HepG2 (cell line): Measurements from ENCODE around the gene MAGEA10. TPM values are rescaled to one million over a fixed set of nuclear protein-coding genes. Genes with fewer than 3 reads are reported as not detected.

ENCODE experiments used
- ATAC-seq: fragments of 200-7000 bp; cut with Tn5 transposase; 3 replicates; pipeline ENCODE4 v1.9.1; 2020; ENCODE audit warnings: mild to moderate bottlenecking, moderate library complexity
- BruUV-seq: library from RNA; stranded (reverse); fragments of 400-500 nt; replicated peaks from 2 replicates; lab custom pipeline; 2021; lab: Mats Ljungman, UMichigan
- CTCF ChIA-PET: fragments of 300-600 bp; formaldehyde crosslinking; extraction: SDS; loops from one replicate; lab custom pipeline; 2021; ENCODE audit warnings: low total read pairs, inconsistent platforms, low intra/inter-chr PET ratio; lab: Yijun Ruan, JAX
- POLR2A ChIA-PET: fragments of 350-600 bp; sonication (Branson Sonifier 250); formaldehyde crosslinking; loops from one replicate; lab custom pipeline; 2020; ENCODE audit warnings: antibody characterized with exemption, inconsistent platforms; lab: Yijun Ruan, JAX
- DNase-seq: peaks from one replicate; pipeline ENCODE4 v3.0.0-alpha.2; 2015; ENCODE audit warnings: low spot score
- FAIRE-seq: peaks from 3 replicates; lab custom pipeline; 2011; peaks lifted over from hg19 to GRCh38; lab: Jason Lieb, UNC
- H2AFZ ChIP-seq: one replicate; pipeline ENCODE4 v1.6.1; 2011; ENCODE audit warnings: low read length, inconsistent platforms
- H3K27ac ChIP-seq: fragments of 300-600 bp; 3 replicates; pipeline ENCODE4 v1.8.0; 2011; ENCODE audit warnings: mixed run types, mild to moderate bottlenecking, mixed read lengths, low read length, inconsistent platforms; ENCODE audit not compliant: insufficient read depth; ENCODE audit errors: extremely low read length
- H3K27me3 ChIP-seq, 2 experiments: fragments of 200-600 bp in 1 of 2; 2 replicates in 1 of 2; 3 replicates in 1 of 2; pipeline versions ENCODE4 v1.6.0 to v1.8.0; 2011; ENCODE audit warnings: low read length in 2 of 2, mild to moderate bottlenecking in 2 of 2, moderate library complexity in 2 of 2, inconsistent platforms in 1 of 2; ENCODE audit not compliant: insufficient read depth in 2 of 2, control insufficient read depth in 1 of 2
- H3K36me3 ChIP-seq, 2 experiments: fragments of 200-600 bp in 1 of 2; replicated peaks in 1 of 2; 2 replicates in 1 of 2; 3 replicates in 1 of 2; pipeline versions ENCODE4 v1.5.1 to v1.8.0; 2011; ENCODE audit warnings: low read length in 2 of 2, inconsistent platforms in 1 of 2; ENCODE audit not compliant: insufficient read depth in 2 of 2, control insufficient read depth in 1 of 2
- H3K4me1 ChIP-seq: 2 replicates; pipeline ENCODE4 v1.5.1; 2012; ENCODE audit warnings: low read length, inconsistent platforms; ENCODE audit not compliant: insufficient read depth
- H3K4me2 ChIP-seq: 2 replicates; pipeline ENCODE4 v1.6.0; 2011; ENCODE audit warnings: low read depth, low read length, inconsistent platforms
- H3K4me3 ChIP-seq, 3 experiments: fragments of 200-600 bp in 1 of 3; sonication (generic), shearing (Covaris generic) in 1 of 3; replicated peaks in 1 of 3; 2 replicates each; pipeline ENCODE4 v1.5.1; 2011 to 2016; ENCODE audit warnings: low read length in 3 of 3, inconsistent platforms in 2 of 3, low read depth in 2 of 3, mild to moderate bottlenecking in 2 of 3, control low read depth in 1 of 3, mixed read lengths in 1 of 3; ENCODE audit not compliant: insufficient read depth in 1 of 3
- H3K79me2 ChIP-seq: one replicate; pipeline ENCODE4 v1.6.1; 2011; ENCODE audit warnings: low read length, inconsistent platforms; ENCODE audit not compliant: insufficient read depth
- H3K9ac ChIP-seq: 2 replicates; pipeline ENCODE4 v1.6.0; 2011; ENCODE audit warnings: mild to moderate bottlenecking, low read depth, low read length, inconsistent platforms; ENCODE audit not compliant: insufficient read depth
- H3K9me3 ChIP-seq: 2 replicates; pipeline ENCODE4 v1.5.1; 2012; ENCODE audit warnings: mild to moderate bottlenecking, low read length
- H4K20me1 ChIP-seq: 2 replicates; pipeline ENCODE4 v1.6.0; 2011; ENCODE audit warnings: inconsistent platforms, mild to moderate bottlenecking, low read length, moderate library complexity; ENCODE audit not compliant: insufficient read depth
- PHB2 ChIP-seq: fragments of 450-650 bp; IDR thresholded peaks from 2 replicates; pipeline ENCODE4 v1.6.1; 2018; ENCODE audit not compliant: partially characterized antibody
- PREB ChIP-seq: sonication (generic); formaldehyde crosslinking; IDR thresholded peaks from 2 replicates; pipeline ENCODE4 v1.4.0; 2020; ENCODE audit warnings: missing genetic modification reagents
- ZNF121 ChIP-seq: sonication (generic); formaldehyde crosslinking; IDR thresholded peaks from 2 replicates; pipeline ENCODE4 v1.5.0; 2020; ENCODE audit warnings: mild to moderate bottlenecking, missing genetic modification reagents
- ZNF407 ChIP-seq: sonication (generic); formaldehyde crosslinking; IDR thresholded peaks from one replicate; pipeline ENCODE4 v1.5.1; 2020; ENCODE audit warnings: mild to moderate bottlenecking, missing genetic modification reagents; ENCODE audit errors: not compliant biosample characterization
- ZNF496 ChIP-seq: sonication (generic); formaldehyde crosslinking; IDR thresholded peaks from 2 replicates; pipeline ENCODE4 v1.8.1; 2023; ENCODE audit warnings: mild to moderate bottlenecking, moderate library complexity, missing genetic modification reagents; ENCODE audit not compliant: insufficient replicate concordance
- ZNF570 ChIP-seq: sonication (generic); formaldehyde crosslinking; IDR thresholded peaks from 2 replicates; pipeline ENCODE4 v1.4.0; 2020; ENCODE audit warnings: mild to moderate bottlenecking, missing genetic modification reagents, borderline replicate concordance
- ZNF646 ChIP-seq: sonication (generic); formaldehyde crosslinking; IDR thresholded peaks from 2 replicates; pipeline ENCODE4 v1.9.0; 2021; ENCODE audit warnings: mild to moderate bottlenecking, missing genetic modification reagents
- WGBS: methylation state at CpG from one replicate; pipeline ENCODE4 v1.1.6; 2017; ENCODE audit warnings: low lambda C conversion rate; 5-methylcytosine and 5-hydroxymethylcytosine counted together
- in situ Hi-C: cut with HindIII; loops from 2 replicates; pipeline ENCODE4 v1.10.0; 2017; ENCODE audit warnings: low pct_unique_long_range_greater_than_20kb; ENCODE audit not compliant: extremely low pct_ligation_motif_present
- intact Hi-C: fragments of 100-400 bp; cut with micrococcal nuclease; formaldehyde crosslinking; loops from one replicate; pipeline ENCODE4 v1.10.0; 2022; ENCODE audit not compliant: unreplicated experiment
- polyA plus RNA-seq, 8 experiments: library from polyadenylated mRNA; depleted of rRNA in 3 of 8; stranded (reverse) in 7 of 8; unstranded in 1 of 8; fragments of >200 nt; fragmentation: Illumina TruSeq in 4 of 8; extraction: Trizol in 4 of 8; gene quantifications; 2 replicates each; pipeline versions ENCODE4 v1.2.1 to v1.2.3, GENCODE V29; 2011 to 2016; ENCODE audit warnings: low read depth in 4 of 8, missing spikeins in 1 of 8, mixed read lengths in 1 of 8; ENCODE audit not compliant: insufficient read depth in 1 of 8
- total RNA-seq, 5 experiments: library from RNA; depleted of rRNA; stranded (reverse); fragments of >200 nt; fragmentation: Illumina TruSeq; extraction: Trizol; gene quantifications; 2 replicates each; pipeline ENCODE4 v1.2.3, GENCODE V29; 2016; ENCODE audit warnings: low read depth in 1 of 5

Gene MAGEA10
- total and polyA plus RNA-seq, 2 of the 13 experiments (the other 11 are each of a cell fraction or from before 2014, with no cell fraction given), result not detected

GRCh38 chrX:152136312-152136711, 2.1 kb downstream of the MAGEA10 start:
- in situ Hi-C loops, result no loop called here
- Histone ChIP-seq H3K27ac (no peak overlapping the region), H3K4me3 (no peak overlapping the region), H3K79me2 (no peaks in the 10 kb centered on the region), H3K36me3 (no peaks in the 10 kb centered on the region), H3K9me3 (no peaks in the 10 kb centered on the region), H3K9ac (no peak overlapping the region), H3K4me2 (no peak overlapping the region), H3K4me1 (no peaks in the 10 kb centered on the region), H3K27me3 (no peaks in the 10 kb centered on the region), H2AFZ (no peak overlapping the region), H4K20me1 (no peaks in the 10 kb centered on the region)
- intact Hi-C loops, result no loop called here
- no peak for ATAC-seq
- ChIA-PET CTCF (no interaction called here), POLR2A (no interaction called here)
- no peak for DNase-seq
- FAIRE-seq, result no peak
- no CpG with 5 or more reads among the region's 4 CpGs for WGBS
- BruUV-seq, result no TSS peak
- TF ChIP-seq ZNF570 (CRISPR knock-in tag) (no peak), ZNF121 (CRISPR knock-in tag) (no peak), PHB2 (no peak), ZNF407 (CRISPR knock-in tag) (no peak), ZNF646 (CRISPR knock-in tag) (no peak), ZNF496 (CRISPR knock-in tag) (no peak), PREB (CRISPR knock-in tag) (no peak)
